CD8-positive, alpha-beta memory T cell (primary cell): ENCODE results near the gene JDP2. TPM values are rescaled to one million over a fixed set of nuclear protein-coding genes. Genes with fewer than 3 reads are reported as not detected.

ENCODE experiments used
- CTCF ChIA-PET: fragments of 350-600 bp; sonication (Branson Sonifier 250); formaldehyde crosslinking; loops from one replicate; lab custom pipeline; 2021; ENCODE audit warnings: antibody characterized with exemption; lab: Charles Lee
- POLR2A ChIA-PET: fragments of 350-600 bp; sonication (Branson Sonifier 250); formaldehyde crosslinking; loops from one replicate; lab custom pipeline; 2021; ENCODE audit warnings: antibody characterized with exemption; lab: Charles Lee
- DNase-seq, 5 donors: peaks; one replicate each; pipeline versions ENCODE4 v3.0.0 to v3.0.0-alpha.2; 2020 to 2022; ENCODE audit warnings: mixed read lengths in 1 of 5
- H3K27ac ChIP-seq: one replicate; pipeline ENCODE4 v1.7.0; 2013; ENCODE audit warnings: low read depth, mild to moderate bottlenecking, low read length, moderate library complexity
- H3K27me3 ChIP-seq: 2 replicates; pipeline ENCODE4 v1.7.0; 2013; ENCODE audit warnings: low read length, mild to moderate bottlenecking; ENCODE audit not compliant: insufficient read depth, poor library complexity, severe bottlenecking
- H3K36me3 ChIP-seq: 2 replicates; pipeline ENCODE4 v1.7.0; 2013; ENCODE audit warnings: mild to moderate bottlenecking, low read length, moderate library complexity; ENCODE audit not compliant: insufficient read depth
- H3K4me1 ChIP-seq: 2 replicates; pipeline ENCODE4 v1.7.0; 2013; ENCODE audit warnings: mild to moderate bottlenecking, low read length, moderate library complexity; ENCODE audit not compliant: insufficient read depth
- H3K4me3 ChIP-seq: 2 replicates; pipeline ENCODE4 v1.7.0; 2013; ENCODE audit warnings: mild to moderate bottlenecking, low read length
- H3K9me3 ChIP-seq: 2 replicates; pipeline ENCODE4 v1.7.0; 2013; ENCODE audit warnings: mild to moderate bottlenecking, low read length
- H3K27ac Mint-ChIP-seq, 8 donors: one replicate each; pipeline ENCODE4 v1.8.0; 2020 to 2021; ENCODE audit warnings: mixed read lengths in 8 of 8, mild to moderate bottlenecking in 6 of 8, inconsistent platforms in 3 of 8, moderate library complexity in 3 of 8
- H3K27me3 Mint-ChIP-seq, 2 donors: one replicate each; pipeline ENCODE4 v1.8.0; 2020 to 2021; ENCODE audit warnings: mixed read lengths in 2 of 2, mild to moderate bottlenecking in 1 of 2, moderate library complexity in 1 of 2
- H3K36me3 Mint-ChIP-seq, 3 donors: one replicate each; pipeline ENCODE4 v1.8.0; 2020 to 2021; ENCODE audit warnings: mixed read lengths in 3 of 3, inconsistent platforms in 1 of 3, mild to moderate bottlenecking in 1 of 3
- H3K4me1 Mint-ChIP-seq, 3 donors: one replicate each; pipeline ENCODE4 v1.8.0; 2020 to 2021; ENCODE audit warnings: mixed read lengths in 3 of 3, inconsistent platforms in 1 of 3, mild to moderate bottlenecking in 1 of 3
- H3K4me3 Mint-ChIP-seq, 7 donors: one replicate each; pipeline ENCODE4 v1.8.0; 2020 to 2021; ENCODE audit warnings: mixed read lengths in 7 of 7, mild to moderate bottlenecking in 6 of 7, moderate library complexity in 4 of 7, inconsistent platforms in 2 of 7
- H3K9me3 Mint-ChIP-seq, 5 donors: one replicate each; pipeline ENCODE4 v1.8.0; 2020 to 2022; ENCODE audit warnings: mixed read lengths in 5 of 5, mild to moderate bottlenecking in 3 of 5, moderate library complexity in 2 of 5, inconsistent platforms in 1 of 5
- polyA plus RNA-seq: library from polyadenylated mRNA; unstranded; fragments of 300-500 nt; fragmentation: Illumina TruSeq; gene quantifications from one replicate; pipeline ENCODE4 v1.2.3, GENCODE V29; 2021
- total RNA-seq, 2 experiments: library from RNA; stranded (reverse); gene quantifications; one replicate each; pipeline ENCODE4 v1.2.3, GENCODE V29; 2021

Gene JDP2
- total and polyA plus RNA-seq, 3 experiments from 2014 or later: 0.24 to 0.53 TPM; not detected in 1

DNA sequence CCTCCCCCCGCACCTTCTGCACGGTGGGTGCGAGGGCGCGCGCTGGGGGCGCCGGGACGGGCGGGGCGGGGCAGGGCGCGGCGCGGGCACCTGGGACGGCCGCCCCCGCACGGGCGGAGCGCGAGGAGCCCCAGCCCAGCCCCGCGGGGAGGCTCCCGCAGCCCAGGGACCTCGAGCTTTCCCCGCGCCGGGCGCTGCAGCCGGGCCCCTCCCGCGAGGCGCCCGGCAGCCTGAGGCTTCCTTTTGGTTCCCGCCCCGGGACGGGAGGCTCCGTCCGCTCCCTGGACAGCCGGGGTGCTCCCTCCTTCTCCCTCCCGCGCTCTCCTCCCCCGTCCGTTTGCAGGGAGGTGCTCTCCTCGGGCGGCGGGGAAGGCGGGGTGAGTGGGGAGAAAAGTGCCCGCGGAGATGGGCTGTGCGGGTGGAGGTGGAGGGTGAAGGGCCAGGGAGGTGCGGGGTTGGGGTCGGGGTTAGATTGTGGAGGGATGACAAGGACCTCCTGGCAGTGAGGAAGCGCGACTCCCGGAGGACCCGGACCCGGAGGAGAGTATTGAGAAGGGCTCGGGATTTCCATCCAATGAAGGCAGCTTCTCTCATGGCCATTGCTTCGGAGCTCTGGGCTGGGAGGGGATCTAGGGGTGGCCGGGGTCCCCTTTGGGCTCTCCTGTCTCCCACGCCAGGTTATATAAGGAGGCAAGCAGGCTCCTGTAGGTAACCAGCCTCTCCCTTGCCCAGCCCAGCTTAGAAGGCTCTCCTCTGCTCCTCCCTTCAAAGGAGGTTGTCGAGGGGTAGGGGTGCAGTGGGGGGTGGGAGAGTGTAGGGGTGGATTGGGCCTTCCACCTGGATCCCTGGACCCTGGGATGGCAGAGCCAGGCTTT is 645 bp downstream of the JDP2 start:
- Histone ChIP-seq H3K27me3 (peaks cover 16% of the 10 kb centered on the region), H3K27ac (no peak overlapping the region), H3K36me3 (no peaks in the 10 kb centered on the region), H3K4me1 (peaks cover 6% of the 10 kb centered on the region), H3K4me3 (no peak overlapping the region), H3K9me3 (no peaks in the 10 kb centered on the region)
- peak overlapping the region; percentile 73 to 89 (median 79) for H3K4me3 Mint-ChIP-seq
- ChIA-PET CTCF (no interaction called here), POLR2A (no interaction called here)
- peaks cover 0 to 4% (median 0%) of the 10 kb centered on the region in 3 donors for H3K36me3 Mint-ChIP-seq
- peaks cover 0 to 15% (median 0%) of the 10 kb centered on the region in 3 donors for H3K4me1 Mint-ChIP-seq
- DNase-seq: peak in 1 of 5 donors; percentile 3
- peaks cover 0 to 6% (median 0%) of the 10 kb centered on the region in 5 donors for H3K9me3 Mint-ChIP-seq
- H3K27me3 Mint-ChIP-seq: peaks cover 24 to 51% of the 10 kb centered on the region in 2 donors
- H3K27ac Mint-ChIP-seq: peak overlapping the region in 2 of 8 donors; percentile 55 to 60

DNA sequence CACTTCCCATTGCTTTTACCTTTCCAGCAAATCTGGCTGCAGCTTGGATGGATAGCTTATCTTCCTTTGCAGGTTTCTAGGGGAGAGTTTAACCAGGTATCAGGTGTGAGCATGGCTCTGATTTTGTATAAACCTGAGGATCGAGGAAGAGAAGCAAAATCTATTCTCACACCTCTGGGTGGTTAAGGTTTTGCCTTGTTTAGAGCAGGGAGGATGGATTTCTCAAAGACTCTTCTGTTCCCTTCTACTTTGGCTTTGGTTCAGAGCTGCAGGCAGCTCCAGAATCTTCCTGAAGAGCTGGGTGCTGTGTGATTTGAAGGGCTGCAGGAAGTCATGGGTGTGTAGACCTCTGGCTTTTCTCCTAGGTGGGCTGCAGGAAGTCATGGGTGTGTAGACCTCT is 1.7 kb downstream of the JDP2 start:
- peaks cover 0 to 3% (median 0%) of the 10 kb centered on the region in 5 donors for H3K9me3 Mint-ChIP-seq
- no peak for DNase-seq
- no peak overlapping the region for H3K4me3 ChIP-seq
- H3K36me3 ChIP-seq: no peaks in the 10 kb centered on the region
- POLR2A ChIA-PET: no interaction called here
- H3K27me3 ChIP-seq: peaks cover 10% of the 10 kb centered on the region
- peaks cover 0 to 4% (median 0%) of the 10 kb centered on the region in 3 donors for H3K36me3 Mint-ChIP-seq
- H3K4me1 Mint-ChIP-seq: peaks cover 0 to 15% (median 0%) of the 10 kb centered on the region in 3 donors
- CTCF ChIA-PET: no interaction called here
- H3K27me3 Mint-ChIP-seq: peaks cover 23 to 47% of the 10 kb centered on the region in 2 donors
- H3K27ac Mint-ChIP-seq: no peak overlapping the region
- H3K4me1 ChIP-seq: peaks cover 6% of the 10 kb centered on the region
- H3K4me3 Mint-ChIP-seq: peak overlapping the region; percentile 68 to 81 (median 78)
- H3K27ac ChIP-seq: no peak overlapping the region
- H3K9me3 ChIP-seq: no peaks in the 10 kb centered on the region

DNA sequence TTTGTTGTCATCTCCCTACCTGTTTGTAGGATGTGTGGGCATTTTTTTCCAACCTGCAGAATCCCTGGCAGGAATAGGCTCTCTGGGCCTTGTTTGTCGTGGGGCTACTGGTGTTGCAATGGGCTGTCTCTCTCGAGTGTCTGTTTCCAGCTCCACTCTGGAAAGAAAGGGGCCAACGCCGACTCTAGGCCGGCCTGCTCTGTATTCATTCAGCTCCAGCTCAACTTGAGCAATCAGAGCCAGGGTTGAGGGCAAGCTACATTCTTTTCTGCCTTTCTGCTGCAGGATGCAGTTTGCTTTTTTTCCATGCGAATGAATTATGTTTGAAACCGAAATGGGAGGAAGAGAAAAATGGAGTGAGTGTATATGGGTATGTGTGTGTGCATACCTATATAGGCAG is 2.3 kb downstream of the JDP2 start:
- H3K4me3 ChIP-seq: no peak overlapping the region
- H3K36me3 ChIP-seq: no peaks in the 10 kb centered on the region
- peaks cover 10% of the 10 kb centered on the region for H3K27me3 ChIP-seq
- POLR2A ChIA-PET: no interaction called here
- Mint-ChIP-seq H3K9me3 (no peaks in the 10 kb centered on the region), H3K4me3 (peak overlapping the region in 4 of 7 donors; percentile 6 to 81 (median 46)), H3K27ac (no peak overlapping the region), H3K4me1 (peaks cover 0 to 15% (median 0%) of the 10 kb centered on the region in 3 donors), H3K36me3 (peaks cover 0 to 4% (median 0%) of the 10 kb centered on the region in 3 donors), H3K27me3 (peaks cover 24 to 47% of the 10 kb centered on the region in 2 donors)
- peaks cover 6% of the 10 kb centered on the region for H3K4me1 ChIP-seq
- CTCF ChIA-PET: no interaction called here
- no peak overlapping the region for H3K27ac ChIP-seq
- no peak for DNase-seq
- no peaks in the 10 kb centered on the region for H3K9me3 ChIP-seq

DNA sequence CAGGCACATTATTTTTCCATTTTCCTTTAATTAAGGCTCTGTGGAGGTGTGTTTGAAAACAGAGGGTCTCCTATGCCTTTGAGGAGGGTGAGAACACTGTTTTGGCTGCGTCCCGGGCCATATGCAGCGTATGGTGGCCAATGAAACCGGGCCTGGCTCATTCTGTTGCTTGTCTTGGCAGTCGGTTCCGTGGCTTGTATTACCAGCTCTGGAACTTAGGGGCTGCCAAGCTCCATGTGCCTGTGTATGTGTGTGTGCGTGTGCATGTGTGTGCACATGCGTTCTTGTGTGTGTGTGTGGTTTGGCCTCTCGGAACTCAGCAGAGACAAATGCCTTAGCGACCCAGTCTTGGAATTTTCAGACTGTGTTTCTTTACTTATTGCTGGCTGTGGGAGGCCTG is 2.7 kb downstream of the JDP2 start:
- Histone ChIP-seq H3K4me1 (peaks cover 6% of the 10 kb centered on the region), H3K27me3 (peaks cover 10% of the 10 kb centered on the region), H3K9me3 (no peaks in the 10 kb centered on the region), H3K36me3 (no peaks in the 10 kb centered on the region), H3K27ac (no peak overlapping the region), H3K4me3 (no peak overlapping the region)
- peaks cover 27 to 46% of the 10 kb centered on the region in 2 donors for H3K27me3 Mint-ChIP-seq
- POLR2A ChIA-PET: no interaction called here
- H3K4me1 Mint-ChIP-seq: peaks cover under 1 to 17% (median 2%) of the 10 kb centered on the region in 3 donors
- CTCF ChIA-PET: no interaction called here
- peak overlapping the region in 1 of 8 donors; percentile 66 for H3K27ac Mint-ChIP-seq
- DNase-seq: no peak
- H3K36me3 Mint-ChIP-seq: peaks cover 0 to 3% (median 0%) of the 10 kb centered on the region in 3 donors
- peak overlapping the region in 1 of 7 donors; percentile 23 for H3K4me3 Mint-ChIP-seq
- H3K9me3 Mint-ChIP-seq: no peaks in the 10 kb centered on the region

DNA sequence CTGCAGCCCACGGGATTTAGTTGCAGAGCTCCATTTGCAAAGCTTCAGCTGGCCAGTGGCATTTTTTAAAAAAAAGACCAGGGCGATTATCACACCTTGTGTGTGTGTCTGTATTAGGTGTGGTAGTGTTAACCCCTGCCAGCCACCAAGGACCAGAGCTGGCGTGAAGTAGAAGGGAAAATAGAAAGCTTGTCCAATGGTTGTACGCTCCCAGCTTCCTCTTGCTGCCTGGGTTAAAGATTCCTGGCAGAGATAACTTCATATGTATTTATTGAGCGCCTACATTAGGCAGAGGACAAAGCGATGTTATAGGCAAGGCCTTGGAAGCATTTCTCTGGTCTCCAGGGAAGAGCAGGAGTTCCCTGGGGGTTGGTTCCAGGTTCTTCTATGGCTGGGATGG is 3.2 kb downstream of the JDP2 start:
- no peaks in the 10 kb centered on the region for H3K9me3 Mint-ChIP-seq
- ChIA-PET POLR2A (no interaction called here), CTCF (no interaction called here)
- H3K27ac ChIP-seq: no peak overlapping the region
- H3K36me3 ChIP-seq: no peaks in the 10 kb centered on the region
- no peak overlapping the region for H3K4me3 ChIP-seq
- no peaks in the 10 kb centered on the region for H3K9me3 ChIP-seq
- H3K27me3 Mint-ChIP-seq: peaks cover 27 to 42% of the 10 kb centered on the region in 2 donors
- H3K4me1 Mint-ChIP-seq: peaks cover 2 to 19% (median 5%) of the 10 kb centered on the region in 3 donors
- H3K27me3 ChIP-seq: peaks cover 10% of the 10 kb centered on the region
- H3K27ac Mint-ChIP-seq: peak overlapping the region in 1 of 8 donors; percentile 66
- H3K4me1 ChIP-seq: peaks cover 6% of the 10 kb centered on the region
- no peak overlapping the region for H3K4me3 Mint-ChIP-seq
- no peak for DNase-seq
- H3K36me3 Mint-ChIP-seq: no peaks in the 10 kb centered on the region

DNA sequence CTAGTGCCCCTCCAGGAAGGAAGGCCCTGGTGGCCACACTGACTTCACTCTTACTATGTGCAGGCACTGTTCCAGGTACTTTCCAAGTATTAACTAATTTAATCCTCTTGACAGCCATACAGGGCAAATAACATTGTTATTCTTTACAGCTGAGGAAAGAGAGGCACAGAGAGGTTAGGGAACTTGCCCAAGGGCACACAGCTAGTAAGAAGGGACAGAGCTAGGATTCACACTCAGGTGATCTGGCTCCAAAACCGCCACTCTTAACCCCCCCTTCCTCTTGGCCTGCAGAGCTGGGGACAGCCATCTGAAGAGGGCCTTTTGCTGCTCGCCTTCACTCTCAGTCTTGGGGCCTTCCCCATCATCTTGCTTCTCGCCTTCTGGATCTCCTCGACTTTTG is 4.0 kb downstream of the JDP2 start:
- H3K27me3 Mint-ChIP-seq: peaks cover 20 to 33% of the 10 kb centered on the region in 2 donors
- H3K4me3 Mint-ChIP-seq: no peak overlapping the region
- H3K36me3 ChIP-seq: no peaks in the 10 kb centered on the region
- H3K36me3 Mint-ChIP-seq: no peaks in the 10 kb centered on the region
- H3K9me3 Mint-ChIP-seq: no peaks in the 10 kb centered on the region
- H3K27me3 ChIP-seq: peaks cover 10% of the 10 kb centered on the region
- CTCF ChIA-PET: no interaction called here
- no peak for DNase-seq
- no peak overlapping the region for H3K27ac Mint-ChIP-seq
- no peak overlapping the region for H3K27ac ChIP-seq
- no peaks in the 10 kb centered on the region for H3K9me3 ChIP-seq
- POLR2A ChIA-PET: no interaction called here
- peaks cover 5% of the 10 kb centered on the region for H3K4me1 ChIP-seq
- no peak overlapping the region for H3K4me3 ChIP-seq
- H3K4me1 Mint-ChIP-seq: peaks cover 2 to 18% (median 5%) of the 10 kb centered on the region in 3 donors

DNA sequence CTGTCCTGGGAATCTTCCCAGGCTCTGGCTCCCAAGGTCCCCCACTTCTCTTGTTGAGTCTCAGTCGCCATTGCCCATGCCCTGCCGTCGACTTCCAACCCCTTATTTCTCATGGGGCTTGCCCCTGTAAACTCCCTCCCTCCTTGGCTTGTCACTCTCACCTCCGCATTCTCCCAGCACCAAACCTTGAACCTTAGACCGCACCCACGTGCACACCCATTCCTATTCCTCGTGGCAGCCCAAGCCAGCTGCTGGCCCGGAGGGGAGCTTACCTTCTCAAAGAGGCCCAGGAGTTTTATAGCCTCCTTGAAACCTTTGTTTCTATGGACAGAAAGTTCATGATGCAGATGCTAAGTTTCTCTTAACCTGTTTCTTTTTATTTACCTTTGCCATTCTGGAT is 4.6 kb downstream of the JDP2 start:
- no peak overlapping the region for H3K4me3 ChIP-seq
- no peak for DNase-seq
- ChIA-PET CTCF (no interaction called here), POLR2A (no interaction called here)
- peaks cover 2 to 12% (median 5%) of the 10 kb centered on the region in 3 donors for H3K4me1 Mint-ChIP-seq
- no peak overlapping the region for H3K27ac ChIP-seq
- H3K36me3 Mint-ChIP-seq: no peaks in the 10 kb centered on the region
- H3K9me3 Mint-ChIP-seq: no peaks in the 10 kb centered on the region
- H3K4me3 Mint-ChIP-seq: peak overlapping the region in 1 of 7 donors; percentile 57
- peaks cover 10% of the 10 kb centered on the region for H3K27me3 ChIP-seq
- no peak overlapping the region for H3K27ac Mint-ChIP-seq
- H3K27me3 Mint-ChIP-seq: peaks cover 18 to 28% of the 10 kb centered on the region in 2 donors
- H3K36me3 ChIP-seq: no peaks in the 10 kb centered on the region
- no peaks in the 10 kb centered on the region for H3K4me1 ChIP-seq
- no peaks in the 10 kb centered on the region for H3K9me3 ChIP-seq

DNA sequence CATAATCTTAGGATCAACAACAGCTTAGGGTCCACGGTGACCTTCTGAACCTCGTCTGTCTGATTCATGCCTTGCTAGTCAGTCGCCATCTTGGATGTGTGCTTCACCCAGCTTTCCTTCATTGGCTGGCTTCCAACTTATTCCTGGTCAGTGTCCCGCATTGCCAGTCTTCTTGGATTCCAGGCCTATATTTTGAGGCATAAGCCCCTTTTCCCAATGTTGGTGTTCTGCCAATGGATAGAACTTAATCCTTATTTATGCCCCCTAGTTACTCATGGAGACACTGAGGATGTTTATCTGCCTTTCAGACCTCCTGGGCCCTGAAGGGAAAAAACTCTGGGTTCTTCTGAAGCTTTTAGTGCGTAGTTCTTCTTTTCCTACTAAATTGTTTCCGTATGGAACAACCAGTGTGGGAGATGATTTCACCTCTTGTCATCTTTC is 5.8 kb downstream of the JDP2 start:
- H3K27ac ChIP-seq: no peak overlapping the region
- peaks cover 7% of the 10 kb centered on the region for H3K27me3 ChIP-seq
- H3K4me3 Mint-ChIP-seq: no peak overlapping the region
- H3K4me1 ChIP-seq: no peaks in the 10 kb centered on the region
- no peaks in the 10 kb centered on the region for H3K9me3 ChIP-seq
- no peaks in the 10 kb centered on the region for H3K9me3 Mint-ChIP-seq
- no peak overlapping the region for H3K4me3 ChIP-seq
- no peaks in the 10 kb centered on the region for H3K36me3 Mint-ChIP-seq
- H3K27me3 Mint-ChIP-seq: peaks cover 18 to 27% of the 10 kb centered on the region in 2 donors
- peaks cover 2 to 9% (median 5%) of the 10 kb centered on the region in 3 donors for H3K4me1 Mint-ChIP-seq
- peak overlapping the region in 1 of 8 donors; percentile 65 for H3K27ac Mint-ChIP-seq
- POLR2A ChIA-PET: no interaction called here
- no peak for DNase-seq
- CTCF ChIA-PET: no interaction called here
- no peaks in the 10 kb centered on the region for H3K36me3 ChIP-seq
